Colonic mucosa (tissue), 4 donors: Measurements from ENCODE around the gene CELSR3. TPM values are rescaled to one million over a fixed set of nuclear protein-coding genes. Genes with fewer than 3 reads are reported as not detected.

Experiments used
- DNase-seq: peaks from one replicate; pipeline ENCODE4 v3.0.0-alpha.2; 2020
- H3K27ac ChIP-seq: fragments of 200-600 bp; one replicate; pipeline ENCODE4 v1.8.0; 2021
- H3K27me3 ChIP-seq: fragments of 200-600 bp; one replicate; pipeline ENCODE4 v1.8.0; 2021
- H3K36me3 ChIP-seq: fragments of 200-600 bp; one replicate; pipeline ENCODE4 v1.8.0; 2021
- H3K4me1 ChIP-seq: fragments of 200-600 bp; one replicate; pipeline ENCODE4 v1.8.0; 2021; ENCODE audit warnings: mild to moderate bottlenecking
- H3K4me3 ChIP-seq: fragments of 200-600 bp; one replicate; pipeline ENCODE4 v1.8.0; 2021
- H3K9ac ChIP-seq, 2 donors: one replicate each; pipeline ENCODE4 v1.7.0; 2013; ENCODE audit warnings: control low read depth in 2 of 2, low read depth in 2 of 2, low read length in 2 of 2
- H3K9me3 ChIP-seq: fragments of 200-600 bp; one replicate; pipeline ENCODE4 v1.8.0; 2021
- CTCF ChIP-seq: fragments of 200-600 bp; IDR thresholded peaks from one replicate; pipeline ENCODE4 v1.8.0; 2022; ENCODE audit warnings: antibody characterized with exemption, mild to moderate bottlenecking
- intact Hi-C: fragments of 100-400 bp; cut with DNase I; formaldehyde crosslinking; loops from one replicate; pipeline ENCODE4 v1.14.1; 2022
- total RNA-seq, 2 donors: library from RNA; stranded (reverse); fragmentation: NEBNext Ultra II Directional in 1 of 2; extraction: Animal tissue kit (Norgen Biotek cat#: 25700) in 1 of 2; gene quantifications; one replicate each; pipeline ENCODE4 v1.2.1, GENCODE V29; 2021
- donor health status: healthy.
- donor health status: DM: no; HTN: no; CAD: no.
- donor health status: DM: no; HTN: no; CAD: no.

CELSR3 gene
- total RNA-seq, 2 donors from 2014 or later, result 1.3 to 2.0 TPM

GRCh38 chr3:48702320-48702920 is 39.7 kb upstream of the CELSR3 start:
- no peaks in the 10 kb centered on the region for H3K9me3 ChIP-seq
- no peak overlapping the region for H3K9ac ChIP-seq
- no peak for TF ChIP-seq CTCF
- peaks cover 9% of the 10 kb centered on the region for H3K4me1 ChIP-seq
- no peaks in the 10 kb centered on the region for H3K27me3 ChIP-seq
- no peak overlapping the region for H3K4me3 ChIP-seq
- intact Hi-C loops, result no loop called here
- peaks cover 4% of the 10 kb centered on the region for H3K36me3 ChIP-seq
- no peak overlapping the region for H3K27ac ChIP-seq
- DNase-seq, result no peak

- TF ChIP-seq CTCF, result no peak
- Histone ChIP-seq H3K27ac (no peak overlapping the region), H3K27me3 (no peaks in the 10 kb centered on the region), H3K9ac (no peak overlapping the region), H3K36me3 (peaks cover 4% of the 10 kb centered on the region), H3K9me3 (no peaks in the 10 kb centered on the region), H3K4me1 (peaks cover 12% of the 10 kb centered on the region), H3K4me3 (no peak overlapping the region)
- DNase-seq, result no peak
- intact Hi-C loops, result no loop called here
These were observed 38.2 kb upstream of the CELSR3 start for GRCh38 chr3:48700731-48701405.

- intact Hi-C loops, result no loop called here
These were observed 36.2 kb upstream of the CELSR3 start for GRCh38 chr3:48698891-48699290.

DNA sequence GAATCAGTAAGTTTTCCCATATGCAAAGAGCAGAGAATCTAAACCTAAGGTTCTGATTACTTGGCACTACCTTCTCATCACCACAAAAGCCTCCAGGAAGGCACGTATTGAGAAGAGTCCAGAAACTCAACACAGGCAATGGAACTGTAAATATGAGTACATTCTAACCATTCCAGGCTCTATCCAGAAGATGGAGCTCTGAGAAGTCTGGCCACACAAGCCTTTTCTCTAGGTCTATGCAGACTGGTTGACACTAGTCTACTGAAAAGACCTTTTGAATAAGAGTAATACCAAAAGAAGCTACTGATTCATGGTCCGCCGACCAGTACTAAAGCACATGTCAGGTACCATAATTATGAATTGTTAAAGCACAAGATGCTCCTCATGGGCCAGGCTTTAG is 35.3 kb upstream of the CELSR3 start:
- peaks cover 13% of the 10 kb centered on the region for H3K36me3 ChIP-seq
- no peak for DNase-seq
- no peaks in the 10 kb centered on the region for H3K9me3 ChIP-seq
- no peak overlapping the region for H3K4me3 ChIP-seq
- TF ChIP-seq CTCF, result no peak
- intact Hi-C loops, result no loop called here
- H3K9ac ChIP-seq, result no peak overlapping the region
- H3K27me3 ChIP-seq, result no peaks in the 10 kb centered on the region
- no peak overlapping the region for H3K27ac ChIP-seq
- H3K4me1 ChIP-seq, result peaks cover 12% of the 10 kb centered on the region

More at GRCh38 chr3:48698891-48699290, 36.2 kb upstream of the CELSR3 start:
- H3K4me1 ChIP-seq, result peaks cover 12% of the 10 kb centered on the region
- no peak overlapping the region for H3K9ac ChIP-seq
- no peak overlapping the region for H3K27ac ChIP-seq
- no peaks in the 10 kb centered on the region for H3K27me3 ChIP-seq
- no peak for DNase-seq
- no peaks in the 10 kb centered on the region for H3K9me3 ChIP-seq
- H3K4me3 ChIP-seq, result no peak overlapping the region
- TF ChIP-seq CTCF, result no peak
- peaks cover 13% of the 10 kb centered on the region for H3K36me3 ChIP-seq

DNA sequence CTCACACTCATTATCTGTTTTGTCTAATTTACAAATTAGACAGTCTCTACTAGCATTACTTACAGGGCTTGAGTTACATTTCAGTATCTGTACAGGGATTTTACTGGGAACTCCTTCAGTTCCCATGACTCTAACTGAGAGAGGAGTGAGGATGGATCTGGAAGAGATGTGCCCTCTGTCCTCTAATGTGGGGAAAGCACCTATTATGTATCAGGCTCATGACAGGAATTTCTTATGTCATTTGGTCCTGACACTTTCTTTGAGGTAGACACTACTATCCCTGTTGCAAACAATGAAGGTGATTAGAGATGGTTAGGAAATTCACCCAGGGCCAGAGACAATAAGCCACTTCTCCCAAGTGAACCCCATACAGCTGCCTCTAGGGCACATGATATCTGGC is 33.9 kb upstream of the CELSR3 start:
- Histone ChIP-seq H3K27ac (no peak overlapping the region), H3K27me3 (no peaks in the 10 kb centered on the region), H3K36me3 (peaks cover 19% of the 10 kb centered on the region), H3K4me1 (peaks cover 8% of the 10 kb centered on the region), H3K4me3 (no peak overlapping the region), H3K9me3 (no peaks in the 10 kb centered on the region), H3K9ac (no peak overlapping the region)
- no peak for TF ChIP-seq CTCF
- no peak for DNase-seq
- intact Hi-C loops, result no loop called here
